Activated naive CD4-positive, alpha-beta T cell (primary cell): ENCODE results near the gene CDS2.

ENCODE experiments used
- DNase-seq, 4 experiments: peaks; one replicate each; lab custom pipeline; 2025; lab: John Stamatoyannopoulos, UW

The CDS2 gene

DNA sequence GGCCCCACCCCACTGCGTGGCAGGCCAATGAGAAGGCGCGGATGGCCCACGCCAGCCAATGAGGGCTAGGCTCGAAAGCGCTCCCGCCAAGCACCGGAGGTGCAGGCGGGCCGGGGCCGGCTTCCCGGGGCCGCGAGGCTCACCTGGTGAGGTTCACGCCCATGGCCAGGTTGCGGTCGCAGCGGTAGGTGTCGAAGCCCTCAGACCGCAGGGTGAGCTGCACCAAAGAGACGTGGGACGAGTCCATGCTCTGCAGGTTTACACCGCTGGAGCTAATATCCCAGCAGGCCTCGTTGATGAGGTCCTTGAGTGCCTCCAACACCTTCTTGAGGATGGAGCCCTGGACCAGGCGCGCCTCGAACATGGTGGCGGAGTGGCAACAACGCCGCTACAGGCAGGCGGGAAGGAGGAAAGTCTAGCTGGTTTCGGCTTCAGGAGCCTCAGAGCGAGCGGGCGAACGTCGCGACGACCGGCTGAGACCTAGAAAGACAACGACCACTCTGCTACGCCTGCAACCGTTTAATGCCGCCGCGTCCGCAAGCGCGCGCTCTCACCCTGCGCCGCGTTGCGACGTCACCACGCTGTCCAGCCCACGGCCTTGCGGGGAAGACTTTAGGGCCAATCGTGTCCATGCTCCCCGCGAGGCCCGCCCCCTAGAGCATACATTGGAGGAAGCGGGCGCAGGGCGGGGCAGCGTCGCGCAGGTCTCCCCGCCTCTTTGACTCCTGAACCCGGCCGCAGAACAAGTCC is 7.2 kb upstream of the CDS2 start, which contains the start of gene PCNA:
PCNA (minus strand) TSS at position 524 of the 750 bp plus-strand sequence; CDS start at position 364, 160 bp downstream.
- peak; percentile 80 to 95 (median 88) for DNase-seq

DNA sequence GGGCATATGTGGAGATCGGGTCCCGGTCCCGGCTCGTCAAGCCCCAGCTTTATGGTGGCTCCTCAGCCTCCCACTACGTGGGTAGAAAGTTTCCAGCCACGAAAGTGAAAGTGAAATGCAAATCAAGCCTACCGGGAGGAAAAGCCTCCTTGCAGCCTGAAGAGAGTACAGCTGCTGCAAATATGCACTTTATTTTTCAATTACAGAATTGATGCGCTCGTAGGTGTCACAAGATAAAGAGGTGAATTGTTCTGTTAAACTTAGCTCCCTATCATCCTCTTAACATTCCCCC is 6.7 kb upstream of the CDS2 start:
- no peak for DNase-seq

DNA sequence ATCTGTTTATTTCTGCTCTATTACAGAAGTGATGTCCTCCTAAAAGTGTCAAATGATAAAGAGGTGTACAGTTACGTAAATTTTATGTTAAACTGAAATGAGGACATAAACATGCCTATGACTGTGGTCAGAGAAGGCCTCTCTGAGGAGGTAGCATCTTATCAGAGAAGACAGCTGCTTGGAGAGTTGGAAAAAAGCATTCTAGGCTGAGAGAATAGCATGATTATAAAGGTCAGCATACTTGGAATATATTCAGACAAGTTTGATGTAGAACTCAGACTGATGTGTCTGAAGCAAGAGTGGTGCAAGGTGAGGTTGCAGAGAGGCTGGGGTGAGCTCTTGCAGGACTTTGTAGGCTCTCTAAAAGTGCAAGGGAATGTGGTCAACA is 3.9 kb upstream of the CDS2 start:
- no peak for DNase-seq

DNA sequence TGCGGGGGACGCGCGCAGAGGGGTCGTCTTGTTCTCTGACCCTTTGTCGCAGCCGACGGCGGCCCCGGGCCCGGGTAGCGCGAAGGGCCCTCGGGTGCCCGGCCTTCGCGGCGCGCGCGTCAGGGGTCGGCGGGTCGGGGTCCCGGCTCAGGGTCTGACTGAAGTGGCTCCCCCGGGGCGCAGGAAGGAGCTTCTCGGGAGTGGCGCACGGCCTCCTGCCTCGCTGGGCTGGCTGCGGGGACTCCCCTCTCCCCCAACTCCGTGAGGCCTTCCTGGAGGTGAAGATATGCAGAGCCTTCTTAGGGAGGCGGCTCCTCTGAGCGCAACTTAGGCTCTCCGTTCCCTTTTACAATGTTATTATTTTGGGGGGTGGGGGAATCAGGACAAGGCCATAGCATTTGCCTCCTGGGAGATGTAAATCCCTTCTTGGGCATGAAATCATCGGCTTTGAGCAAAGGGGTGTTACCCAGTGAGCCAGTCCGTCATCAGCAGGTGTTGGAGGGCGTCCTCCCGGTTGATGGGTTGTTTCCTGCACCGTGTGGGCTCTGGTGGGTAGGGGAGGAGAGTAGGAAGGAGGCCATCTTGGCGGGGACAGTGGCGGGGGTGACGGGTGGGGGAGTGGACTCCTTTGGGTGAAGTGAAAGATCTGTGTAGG is 523 bp downstream of the CDS2 start:
- peak; percentile 33 to 50 (median 39) for DNase-seq

DNA sequence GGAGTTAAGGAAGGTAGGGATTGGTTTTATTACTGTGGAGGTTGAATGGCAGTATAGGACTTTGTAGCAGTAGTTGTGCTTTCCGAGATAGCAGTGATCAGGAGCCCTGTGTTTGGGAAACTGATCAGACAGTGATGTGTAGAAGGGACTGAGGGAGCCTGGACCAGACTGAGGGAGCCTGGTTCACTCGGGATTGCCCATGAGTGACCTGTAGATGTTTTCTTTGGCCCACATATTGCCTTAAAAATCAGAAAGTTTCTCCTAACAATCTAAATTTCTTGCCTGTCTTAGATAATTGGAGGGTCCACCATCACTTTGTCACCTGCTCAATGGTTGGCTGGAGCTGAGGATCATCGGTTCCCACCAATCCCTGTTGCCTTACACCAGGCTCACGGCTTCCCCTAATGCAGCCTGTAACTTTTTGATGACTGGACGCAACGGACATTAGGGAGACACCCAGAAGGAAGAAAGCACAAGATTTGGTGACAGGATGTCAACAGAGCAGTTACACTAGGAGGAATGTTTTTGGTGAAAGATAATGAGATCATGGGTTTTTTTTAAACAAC is 1.1 kb downstream of the CDS2 start:
- DNase-seq = no peak

DNA sequence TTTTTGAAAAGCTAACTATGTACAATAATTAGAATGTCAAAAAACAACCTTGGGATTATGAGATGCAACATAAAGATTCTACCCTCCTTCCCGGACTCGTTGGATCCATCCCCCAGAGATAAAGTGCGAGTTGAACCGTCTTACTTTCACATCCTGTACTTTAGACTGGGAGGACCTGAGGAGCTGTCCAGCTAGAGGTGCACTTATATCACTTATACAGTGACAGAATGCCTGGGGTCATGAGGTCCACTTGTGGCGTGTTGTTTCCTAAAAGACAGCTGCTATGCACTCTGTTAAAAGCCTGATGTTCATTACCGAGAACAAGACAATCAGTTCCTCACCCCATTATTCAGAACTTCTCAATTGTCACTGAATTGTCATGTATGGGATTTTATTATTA is 2.1 kb downstream of the CDS2 start:
- DNase-seq = no peak

DNA sequence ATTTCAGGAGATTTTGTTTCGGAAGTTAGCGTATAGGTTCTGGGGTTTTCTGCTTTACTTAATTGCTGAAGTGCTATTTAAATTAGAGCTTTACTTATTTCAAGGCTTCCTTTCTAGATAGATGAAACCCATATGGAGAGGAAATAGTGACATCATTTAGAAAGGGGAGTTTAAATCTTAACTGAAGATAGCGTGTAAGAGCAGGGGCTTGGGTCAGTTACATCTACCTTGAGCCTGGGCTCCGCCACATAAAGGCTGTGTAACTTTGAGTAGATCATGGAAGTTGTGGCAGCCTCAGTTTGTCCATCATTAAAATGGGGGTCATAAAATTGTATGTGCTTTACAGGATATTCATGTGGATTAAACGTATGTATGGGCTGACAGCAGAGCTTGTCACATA is 4.7 kb downstream of the CDS2 start:
- no peak for DNase-seq

DNA sequence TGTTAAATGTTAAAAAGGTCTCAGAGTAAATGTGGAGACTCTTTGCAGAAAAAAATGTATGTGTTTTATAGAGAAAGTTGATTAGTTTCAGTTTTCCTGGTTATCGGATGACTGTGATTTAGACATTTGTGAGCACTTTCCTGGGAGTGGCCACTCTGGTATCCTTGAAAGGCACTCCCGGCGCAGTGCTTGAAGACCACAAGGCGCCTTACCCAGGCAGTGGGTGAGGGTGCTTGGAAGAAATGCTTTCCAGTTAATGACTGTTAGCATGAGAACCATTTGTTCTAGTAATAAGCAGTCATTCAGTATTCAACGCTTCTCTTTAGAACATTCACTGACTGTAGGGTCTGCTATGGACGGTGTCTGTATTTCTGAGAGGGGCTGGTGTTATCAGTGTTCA is 7.2 kb downstream of the CDS2 start:
- no peak for DNase-seq

DNA sequence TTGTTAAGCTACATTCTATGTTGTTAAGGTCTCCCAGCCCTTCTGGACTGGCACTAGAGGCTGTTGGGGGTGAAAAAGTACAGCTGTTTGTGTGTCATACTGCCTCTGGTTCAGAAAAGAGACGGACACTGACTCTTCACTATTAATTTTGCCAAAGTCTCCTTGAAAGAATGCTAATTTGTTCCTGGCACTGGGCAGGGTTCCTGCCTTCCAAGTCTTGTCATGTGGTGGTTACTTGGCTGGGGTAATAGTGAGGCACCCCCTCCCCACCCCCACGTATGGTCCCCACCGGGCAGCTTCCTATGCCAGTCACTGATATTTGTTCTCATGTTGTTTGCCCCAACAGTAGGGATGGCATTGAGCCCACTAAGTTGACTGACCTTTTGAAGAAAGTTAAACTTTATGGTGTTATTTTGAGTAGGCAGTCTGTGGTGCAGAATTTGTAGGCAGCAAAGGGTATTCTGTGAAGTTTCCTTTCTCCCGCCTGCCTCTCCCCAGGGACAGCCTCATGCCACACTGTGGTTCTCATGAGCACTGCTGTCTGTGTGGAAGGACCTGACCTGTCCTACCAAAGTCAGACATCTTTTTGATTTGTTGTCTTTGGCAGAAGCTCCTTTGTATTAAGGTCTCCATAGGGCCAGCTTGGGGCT is 8.7 kb downstream of the CDS2 start:
- DNase-seq = no peak

DNA sequence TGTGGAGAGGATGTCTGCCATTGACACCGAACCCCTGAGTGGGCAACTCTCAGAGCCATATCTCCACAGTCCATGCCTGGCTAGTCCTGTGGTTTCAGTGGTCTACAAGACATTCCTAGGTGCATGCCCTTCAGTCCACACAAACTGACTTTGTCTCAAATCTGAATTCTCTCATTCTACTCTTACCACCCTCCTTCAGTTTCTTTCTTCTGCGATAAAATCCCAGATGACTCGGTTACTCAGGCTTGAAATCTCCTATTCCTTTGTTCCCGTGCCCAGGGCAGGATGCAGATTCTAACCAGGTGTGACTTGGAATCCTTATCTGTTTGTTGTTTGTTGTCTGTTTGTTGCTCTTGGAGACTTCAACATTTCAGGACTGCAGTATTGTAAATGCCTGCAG is 9.3 kb downstream of the CDS2 start:
- no peak for DNase-seq

DNA sequence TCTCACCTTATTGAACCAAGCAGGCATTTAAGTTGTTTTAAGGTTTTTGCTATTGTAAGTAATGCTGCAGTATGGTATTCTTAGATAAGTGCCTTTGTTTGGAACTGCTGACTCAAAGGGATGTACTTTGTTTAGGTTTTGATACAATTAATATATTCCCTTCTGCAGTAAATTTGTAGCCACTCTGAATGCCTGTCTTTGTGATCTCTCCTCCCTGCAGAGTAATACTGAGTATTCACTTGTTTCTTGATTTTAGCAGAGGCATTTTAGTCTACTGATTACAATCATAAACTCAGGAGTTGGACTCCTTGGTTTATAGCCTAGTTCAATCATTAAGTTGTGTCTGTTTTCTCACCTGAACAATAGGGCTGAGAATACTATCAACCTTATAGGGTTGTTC is 13.4 kb downstream of the CDS2 start:
- no peak for DNase-seq

DNA sequence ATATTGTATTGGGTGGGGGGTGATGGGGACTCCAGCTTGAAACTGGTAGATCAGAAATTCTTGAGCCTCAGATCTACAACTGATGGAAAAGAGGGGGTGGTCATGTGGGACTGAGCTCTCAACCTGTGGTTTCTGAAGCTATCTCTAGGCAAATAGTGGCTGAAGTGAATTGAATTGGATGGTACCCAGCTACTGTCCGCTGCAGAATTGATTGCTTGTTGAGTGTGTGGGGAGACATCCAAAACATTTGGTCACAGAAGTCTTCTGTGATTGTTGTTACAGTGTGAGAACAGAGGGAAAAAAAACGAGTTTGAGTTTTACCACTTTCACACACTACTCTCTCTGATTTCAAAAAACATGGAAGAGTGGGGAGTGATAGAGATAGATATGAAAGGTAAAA is 14.8 kb downstream of the CDS2 start:
- no peak for DNase-seq

DNA sequence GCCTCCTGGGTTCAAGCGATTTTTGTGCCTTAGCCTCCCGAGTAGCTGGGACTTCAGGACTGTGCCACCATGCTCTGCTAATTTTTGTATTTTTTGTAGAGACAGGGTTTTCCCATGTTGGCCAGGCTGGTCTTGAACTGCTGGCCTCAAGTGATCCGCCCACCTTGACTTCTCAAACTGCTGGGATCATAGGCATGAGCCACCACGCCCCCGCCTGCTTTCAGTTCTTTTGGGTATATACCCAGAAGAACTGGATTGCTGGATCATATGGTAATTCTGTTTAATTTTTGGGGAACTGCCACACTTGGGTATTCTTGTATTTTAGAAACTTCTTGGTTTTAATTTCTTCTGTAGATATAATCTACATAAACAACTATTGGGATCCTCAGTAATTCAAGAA is 17.0 kb downstream of the CDS2 start:
- DNase-seq = no peak

DNA sequence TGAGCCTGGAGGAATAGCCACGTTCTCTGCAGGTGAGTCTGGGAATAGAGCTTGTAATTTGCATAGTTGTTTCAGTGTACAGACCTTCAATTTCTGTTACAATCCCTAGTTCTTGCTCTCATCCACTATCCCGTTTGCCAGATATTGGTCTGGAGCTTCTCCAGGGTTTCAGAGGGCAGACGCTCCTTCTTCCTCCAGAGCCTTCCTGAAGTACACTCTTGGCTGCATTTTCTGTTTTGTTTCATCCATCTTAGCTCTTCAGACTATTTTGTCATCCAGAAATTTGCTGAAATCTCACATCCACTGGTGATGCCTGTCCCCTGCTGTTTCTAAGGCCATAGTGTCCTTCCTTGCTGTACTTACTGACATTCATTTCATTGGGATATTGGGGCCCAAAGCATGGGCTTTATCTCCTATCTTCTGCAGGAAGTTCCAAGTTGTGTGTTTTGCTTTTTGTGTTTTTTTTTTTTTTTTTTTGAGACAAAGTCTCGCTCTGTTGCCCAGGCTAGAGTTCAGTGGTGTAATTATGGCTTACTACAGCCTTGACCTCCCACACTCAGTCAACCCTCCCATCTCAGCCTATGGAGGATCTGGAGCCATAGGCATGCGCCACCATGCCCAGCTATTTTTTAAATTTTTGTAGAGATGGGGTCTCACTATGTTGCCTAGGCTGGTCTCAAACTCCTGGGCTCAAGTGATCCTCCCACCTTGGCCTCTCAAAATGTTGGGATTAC is 18.7 kb downstream of the CDS2 start:
- no peak for DNase-seq

DNA sequence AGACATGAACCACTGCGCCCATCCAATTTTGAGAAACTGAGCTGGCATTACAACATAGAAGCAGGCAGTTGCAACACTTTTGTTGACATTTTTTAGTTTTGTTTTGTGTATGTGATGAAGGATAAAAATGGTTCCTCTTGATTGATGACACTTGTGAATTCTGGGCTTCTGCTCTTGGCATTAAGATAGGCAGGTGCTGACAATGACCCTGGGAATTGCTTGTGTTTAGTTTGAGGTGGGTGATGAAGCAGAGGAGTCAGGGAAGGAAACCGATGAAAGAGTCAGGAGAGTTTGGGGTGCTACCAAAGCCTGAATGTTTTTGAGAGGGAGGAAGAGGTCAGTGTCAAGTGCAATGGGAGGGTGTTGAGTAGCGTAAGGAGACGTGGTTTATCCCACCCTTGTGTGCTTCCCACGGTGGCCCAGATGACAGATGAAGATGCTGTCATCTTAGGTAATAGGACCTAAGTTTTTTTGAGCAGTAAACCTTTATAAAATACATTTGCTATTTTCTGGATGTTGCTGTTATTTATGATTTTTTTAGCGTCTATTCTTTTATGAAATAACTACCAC is 19.4 kb downstream of the CDS2 start:
- DNase-seq = no peak

DNA sequence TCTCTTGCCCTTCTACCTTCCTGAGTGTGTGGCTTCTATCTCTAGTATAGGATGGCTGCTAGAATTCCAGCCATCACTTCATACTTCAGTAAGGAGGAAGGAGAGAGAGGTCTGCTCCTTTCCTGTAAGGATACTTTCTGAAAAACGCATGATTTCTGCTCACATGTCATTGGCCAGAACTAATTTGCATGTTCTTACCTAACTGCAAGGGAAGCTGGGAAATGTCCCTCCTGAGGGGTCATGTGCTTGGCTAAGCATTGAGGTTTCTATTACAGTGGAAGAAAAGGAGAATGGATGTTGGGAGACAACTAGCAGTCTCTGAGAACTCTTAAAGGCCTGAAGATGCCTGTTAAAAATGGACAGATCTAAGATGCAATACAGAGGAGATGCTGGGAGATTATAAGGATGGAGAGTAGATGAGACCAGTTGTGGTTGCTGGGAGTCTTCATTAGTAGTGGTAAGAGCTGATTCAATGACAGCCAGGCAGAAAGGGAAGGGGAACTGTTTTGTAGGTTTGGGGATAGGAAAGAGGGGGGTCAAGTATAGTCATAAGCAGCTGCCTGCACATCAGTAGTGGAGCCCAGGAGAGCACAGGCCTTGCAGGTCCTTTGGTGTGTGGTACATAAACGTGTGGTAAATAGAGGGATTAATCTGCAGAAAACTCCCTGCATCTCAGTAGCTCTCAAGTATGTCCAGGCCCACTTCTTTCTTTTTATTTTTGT is 20.2 kb downstream of the CDS2 start:
- no peak for DNase-seq

DNA sequence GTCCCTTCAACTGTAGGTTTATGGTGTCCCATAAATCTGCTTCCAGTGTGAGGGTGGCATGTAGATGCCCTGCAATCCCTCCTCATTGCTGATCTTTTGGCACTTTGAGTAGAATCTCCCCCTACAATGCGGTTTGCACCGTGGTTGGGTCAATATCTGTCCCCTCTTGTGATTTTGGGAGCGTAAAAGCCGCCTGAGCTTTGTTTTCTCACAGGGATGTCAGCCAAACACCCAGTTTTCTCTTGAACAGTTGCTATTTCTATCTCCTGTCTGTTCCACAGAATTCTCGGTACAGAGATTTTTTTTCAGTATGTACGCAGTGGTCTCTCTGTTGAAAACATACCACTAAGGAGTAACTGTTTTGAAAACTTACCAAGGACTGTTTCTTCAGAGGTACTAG is 21.8 kb downstream of the CDS2 start:
- no peak for DNase-seq

DNA sequence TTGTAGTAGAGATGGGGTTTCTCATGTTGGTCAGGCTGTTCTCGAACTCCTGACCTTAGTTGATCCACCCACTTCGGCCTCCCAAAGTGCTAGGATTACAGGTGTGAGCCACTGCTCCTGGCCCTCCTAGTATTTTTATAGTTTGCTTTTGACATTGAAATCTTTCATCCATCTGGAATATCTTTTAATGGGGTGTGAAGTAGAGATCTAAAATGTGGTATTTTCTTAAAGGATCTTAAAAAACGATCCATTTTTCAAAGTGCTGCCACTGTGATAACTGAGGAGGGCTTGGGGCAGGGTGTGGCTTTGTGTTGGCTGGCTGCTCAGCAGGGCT is 23.1 kb downstream of the CDS2 start:
- DNase-seq = no peak

DNA sequence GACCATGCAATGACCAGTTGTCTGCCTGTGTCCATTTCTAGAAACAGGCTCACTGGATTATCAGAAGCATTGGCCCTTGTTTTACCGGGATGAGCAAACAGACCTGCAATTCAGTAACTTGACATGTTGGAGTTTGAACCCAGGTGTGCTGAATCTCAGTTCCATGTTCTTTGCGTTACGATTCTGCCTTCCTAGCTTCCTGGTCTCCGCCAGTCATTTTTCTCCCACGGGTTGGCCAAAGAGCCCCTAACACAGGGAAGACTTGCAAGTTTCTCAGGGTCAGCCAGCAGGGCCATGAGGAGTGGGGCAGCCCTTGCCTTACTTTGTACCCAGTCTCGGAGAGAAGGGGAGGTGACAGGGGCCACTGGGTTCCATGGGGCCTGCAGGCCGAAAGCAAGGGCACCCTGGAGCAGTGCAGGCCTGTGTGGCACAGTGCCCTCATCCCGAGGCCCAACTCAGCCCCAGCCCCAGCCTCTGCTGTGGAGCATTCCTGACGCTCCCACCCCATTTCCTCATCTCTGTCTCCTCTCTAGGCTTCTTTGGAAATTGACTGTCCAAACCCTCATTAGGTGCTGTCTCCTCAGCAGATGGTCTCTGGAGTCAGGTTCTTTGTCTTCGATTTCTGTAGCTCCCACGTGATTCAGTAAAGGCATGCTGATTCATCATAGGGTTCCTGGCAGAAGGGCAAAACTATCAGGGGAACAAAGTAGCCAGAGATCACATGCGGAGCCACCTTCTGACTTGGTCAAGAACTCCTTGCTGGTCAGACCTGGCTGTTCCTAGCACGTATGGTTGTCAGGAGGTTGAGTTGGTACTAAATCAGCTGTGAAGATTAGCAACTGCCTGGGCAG is 23.6 kb downstream of the CDS2 start:
- no peak for DNase-seq

DNA sequence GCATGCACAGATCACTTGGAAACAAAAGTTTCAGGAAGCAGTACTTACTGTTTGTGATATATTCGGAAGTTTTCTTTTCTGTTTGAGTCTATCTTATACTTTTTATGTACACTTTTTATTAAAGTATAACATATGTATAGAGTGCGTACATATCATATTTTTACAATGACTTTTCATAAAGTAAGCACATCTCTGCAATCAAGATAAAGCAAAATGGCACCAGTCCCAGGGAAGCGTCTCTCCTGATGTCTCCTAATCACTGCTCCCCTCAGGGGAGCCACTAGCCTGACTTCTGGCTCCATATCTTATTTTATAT is 26.3 kb downstream of the CDS2 start:
- DNase-seq = no peak
